NCI-H1092 treated with DMSO at 0.1 percent for 48 hours (cell line): ENCODE results near the gene ZFP90.
"Not testable (repeated sequence)": the region's sequence is repeated elsewhere in the genome, so short reads cannot be mapped to it uniquely, and the experiment has no call there.

Experiments used
- DNase-seq: peaks from one replicate; lab custom pipeline; 2025; lab: John Stamatoyannopoulos, UW

ZFP90 gene

DNA sequence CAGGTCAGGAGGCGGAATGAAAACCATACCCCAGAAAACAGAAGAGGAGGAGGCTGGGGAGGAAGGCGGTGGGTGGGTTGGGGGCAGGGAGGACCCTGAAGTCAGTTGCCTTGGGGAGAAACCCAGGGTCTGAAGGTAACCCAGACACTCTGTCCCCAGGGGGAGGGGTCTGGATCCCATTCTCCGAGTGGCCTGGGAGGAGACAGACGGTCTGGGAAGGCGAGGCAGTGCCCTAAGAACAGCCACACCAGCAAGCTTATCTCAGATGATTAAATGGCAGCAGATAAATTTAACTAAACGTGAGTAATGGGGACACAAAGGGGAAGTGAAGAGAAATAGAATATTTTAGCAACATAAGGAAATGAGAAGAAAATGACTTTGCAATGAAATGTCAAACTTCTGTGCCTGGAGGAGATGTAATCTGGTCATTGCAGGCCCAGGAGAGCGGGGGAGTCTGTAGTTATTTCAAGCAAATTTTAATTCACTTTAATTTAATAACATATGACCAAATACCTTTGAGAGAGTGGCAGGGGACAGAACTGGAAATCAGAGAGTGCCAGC lies 21.4 kb upstream of the ZFP90 start:
- DNase-seq, result no peak

DNA sequence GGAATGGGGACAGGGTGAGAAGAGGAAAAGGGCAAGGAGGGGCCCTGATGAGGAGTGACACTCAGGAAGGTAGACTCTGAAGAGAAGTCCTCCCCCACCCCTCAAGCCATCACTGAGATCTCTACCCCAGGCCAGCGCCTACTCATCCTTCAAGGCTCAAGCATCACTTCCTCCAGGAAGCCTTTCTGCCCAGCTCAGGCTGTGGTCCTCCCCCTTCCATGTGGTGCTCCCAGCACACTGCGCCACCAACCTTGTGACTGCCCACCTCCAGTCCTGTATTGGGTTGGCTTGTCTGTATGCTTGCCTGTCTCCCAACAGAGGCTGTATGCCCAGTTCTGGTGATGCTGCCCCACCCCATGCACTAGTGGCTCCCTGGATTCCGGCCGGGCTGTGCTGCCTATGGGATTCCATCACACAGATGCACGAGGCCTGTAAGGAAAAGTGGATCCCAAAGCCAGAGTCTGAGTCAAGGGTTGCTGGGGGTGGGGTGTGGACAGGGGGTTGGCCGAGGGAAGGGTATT lies 19.8 kb upstream of the ZFP90 start:
- no peak for DNase-seq

DNA sequence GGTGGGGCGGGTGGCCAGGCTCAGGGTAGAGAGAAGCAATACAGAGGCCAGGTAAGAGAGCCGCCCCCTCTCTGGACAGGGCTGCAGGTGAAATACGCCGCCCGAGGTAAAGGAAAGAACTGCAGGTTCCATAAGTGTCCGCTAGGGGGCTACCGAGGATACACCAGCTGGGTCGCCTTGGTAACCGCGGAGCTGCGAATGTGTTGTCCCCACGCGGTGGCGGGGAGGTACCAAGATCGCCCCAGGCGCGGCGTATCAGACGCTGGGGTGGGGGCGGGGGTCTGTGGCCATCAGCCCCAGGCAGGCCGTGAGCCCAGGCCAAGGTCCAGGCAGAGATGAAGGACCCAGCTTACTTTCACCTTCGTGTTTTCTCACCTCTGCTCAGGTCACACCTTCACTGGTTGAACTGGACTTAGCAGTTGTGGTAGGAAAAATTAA lies 18.4 kb upstream of the ZFP90 start:
- DNase-seq, result peak; percentile 90

DNA sequence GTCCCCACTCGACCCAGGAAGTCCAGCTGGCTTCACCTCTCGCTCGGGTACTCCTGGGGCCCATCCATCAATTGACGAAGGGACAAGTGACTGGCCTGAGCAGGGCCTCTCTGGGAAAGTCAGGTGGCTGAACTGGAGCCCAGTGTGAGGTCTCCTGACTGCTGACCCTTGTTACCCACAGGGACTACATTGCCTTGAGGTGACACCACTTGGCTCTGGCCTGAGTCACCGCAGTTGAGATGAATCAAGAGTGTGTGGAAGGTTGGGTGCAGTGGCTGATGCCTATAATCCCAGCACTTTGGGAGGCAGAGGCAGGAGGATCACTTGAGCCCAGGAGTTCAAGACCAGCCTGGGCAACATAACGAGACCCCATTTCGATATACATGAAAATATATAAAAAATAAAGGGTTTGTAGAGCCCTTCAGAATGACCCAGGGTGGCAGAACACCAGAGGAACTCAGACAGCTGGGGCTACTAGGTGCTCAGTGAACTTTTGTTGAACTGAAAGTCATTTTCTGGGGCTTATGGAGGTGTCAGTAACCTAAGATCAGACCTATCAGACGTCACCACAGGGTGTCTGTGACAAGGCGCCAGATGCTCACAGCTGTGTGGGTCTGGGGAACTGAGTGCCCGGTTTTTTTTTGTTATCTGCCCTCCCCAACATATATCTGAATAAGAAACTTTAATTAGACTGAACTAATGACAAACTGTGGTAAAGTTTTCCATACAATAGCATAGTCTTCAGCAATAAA lies 14.8 kb upstream of the ZFP90 start:
- no peak for DNase-seq

DNA sequence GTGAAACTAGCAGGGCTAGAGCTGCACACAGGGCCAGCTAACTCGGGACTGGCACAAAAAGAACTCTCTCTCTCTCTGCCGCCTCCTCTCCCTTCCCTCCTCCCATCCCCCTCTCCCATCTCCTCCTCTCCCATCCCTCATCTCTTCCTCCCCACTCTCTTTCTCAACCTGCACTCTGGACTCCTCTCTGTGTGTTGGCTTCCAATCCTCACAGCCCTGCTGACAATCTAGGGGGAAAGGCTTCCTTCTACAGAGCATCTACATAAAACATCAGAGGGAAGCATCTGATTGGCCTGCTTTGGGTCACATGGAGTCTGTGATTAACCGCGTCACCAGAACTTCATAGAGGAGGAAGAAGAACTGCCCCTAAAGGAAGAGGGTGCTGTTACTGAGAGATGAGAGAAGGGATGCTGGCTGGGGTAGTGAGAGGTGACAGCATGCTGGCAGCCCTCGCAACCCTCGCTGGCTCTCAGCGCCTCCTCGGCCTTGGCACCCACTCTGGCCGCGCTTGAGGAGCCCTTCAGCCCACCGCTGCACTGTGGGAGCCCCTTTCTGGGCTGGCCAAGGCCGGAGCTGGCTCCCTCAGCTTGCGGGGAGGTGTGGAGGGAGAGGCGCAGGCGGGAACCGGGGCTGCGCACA lies 12.8 kb upstream of the ZFP90 start:
- no peak for DNase-seq

DNA sequence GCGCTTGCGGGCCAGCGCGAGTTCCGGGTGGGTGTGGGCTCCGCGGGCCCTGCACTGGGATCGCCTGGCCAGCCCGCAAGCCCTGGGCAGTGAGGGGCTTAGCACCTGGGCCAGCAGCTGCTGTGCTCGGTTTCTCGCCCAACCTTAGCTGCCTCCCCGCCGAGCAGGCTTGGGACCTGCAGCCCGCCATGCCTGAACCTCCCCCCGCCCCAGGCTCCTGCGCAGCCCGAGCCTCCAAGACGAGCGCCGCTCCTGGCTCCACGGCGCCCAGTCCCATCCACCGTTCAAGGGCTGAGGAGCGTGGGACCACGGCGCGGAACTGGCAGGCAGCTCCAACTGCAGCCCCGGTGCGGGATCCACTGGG lies 12.3 kb upstream of the ZFP90 start:
- no peak for DNase-seq

DNA sequence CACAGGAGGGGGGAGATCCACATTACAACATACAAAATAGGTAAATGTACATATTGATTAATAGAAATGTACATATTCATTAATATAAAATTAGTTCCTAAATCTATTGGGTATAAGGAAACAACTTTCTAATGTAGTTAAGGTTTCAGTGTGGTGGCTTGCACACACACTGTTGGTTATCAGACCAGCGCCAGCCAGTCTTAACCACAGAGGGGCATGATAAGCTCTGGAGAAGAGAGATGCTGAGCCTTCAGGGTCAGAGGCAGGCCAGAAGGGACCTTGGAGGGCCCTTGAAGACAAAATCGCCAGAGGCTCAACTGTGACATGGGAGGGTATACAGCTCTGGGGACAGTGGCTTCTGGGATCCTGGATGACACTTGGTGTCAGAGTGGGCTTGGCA lies 10.9 kb upstream of the ZFP90 start:
- DNase-seq, result no peak

DNA sequence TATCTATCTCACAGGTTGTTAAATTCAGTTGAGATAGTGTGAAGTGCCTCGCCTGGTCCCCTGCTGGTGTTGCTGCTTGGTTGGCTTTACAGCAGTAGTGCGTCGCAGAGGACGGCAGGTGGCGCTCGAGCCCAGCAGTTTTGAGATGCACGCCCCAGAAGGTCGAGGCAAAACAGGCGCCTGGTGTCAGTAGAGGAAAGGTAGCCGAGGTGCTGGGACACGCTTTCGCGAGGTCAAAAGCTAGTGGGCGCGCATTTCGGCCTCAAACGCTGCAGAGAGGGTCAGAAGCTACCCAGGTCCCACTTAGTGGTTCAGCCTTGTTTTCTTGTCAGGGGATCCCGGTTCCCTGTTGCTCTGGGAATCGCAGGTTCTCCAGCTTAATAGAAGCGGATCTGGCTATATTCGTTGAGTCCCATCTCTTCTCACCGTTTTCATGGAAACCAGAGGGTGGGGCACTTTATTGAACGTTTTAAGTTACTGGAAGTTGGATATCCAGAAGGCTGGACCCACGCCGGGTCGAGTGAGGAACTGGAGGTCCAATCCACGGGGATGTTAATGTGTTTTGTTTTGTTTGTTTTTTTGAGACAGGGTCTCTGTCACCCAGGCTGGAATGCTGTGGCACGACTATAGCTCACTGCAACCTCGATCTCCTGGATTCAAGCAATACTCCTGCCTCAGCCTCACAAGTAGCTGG lies 10.3 kb upstream of the ZFP90 start:
- peak; percentile 94 for DNase-seq

DNA sequence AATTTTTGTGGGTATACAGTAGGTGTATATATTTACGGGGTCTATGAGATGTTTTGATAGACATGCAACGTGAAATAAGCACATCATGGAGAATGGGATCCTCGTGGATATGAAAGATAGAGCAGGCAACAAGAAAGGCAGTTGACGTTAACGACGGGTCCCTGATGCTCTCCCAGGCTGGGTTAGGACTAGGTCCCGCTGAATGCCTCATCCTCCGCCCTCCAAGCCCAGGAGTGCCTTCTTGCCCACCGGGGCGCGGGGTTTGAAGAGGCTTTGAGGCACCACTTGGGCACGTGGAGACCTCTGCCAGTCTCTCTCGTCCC lies 9.5 kb upstream of the ZFP90 start:
- peak; percentile 79 for DNase-seq

DNA sequence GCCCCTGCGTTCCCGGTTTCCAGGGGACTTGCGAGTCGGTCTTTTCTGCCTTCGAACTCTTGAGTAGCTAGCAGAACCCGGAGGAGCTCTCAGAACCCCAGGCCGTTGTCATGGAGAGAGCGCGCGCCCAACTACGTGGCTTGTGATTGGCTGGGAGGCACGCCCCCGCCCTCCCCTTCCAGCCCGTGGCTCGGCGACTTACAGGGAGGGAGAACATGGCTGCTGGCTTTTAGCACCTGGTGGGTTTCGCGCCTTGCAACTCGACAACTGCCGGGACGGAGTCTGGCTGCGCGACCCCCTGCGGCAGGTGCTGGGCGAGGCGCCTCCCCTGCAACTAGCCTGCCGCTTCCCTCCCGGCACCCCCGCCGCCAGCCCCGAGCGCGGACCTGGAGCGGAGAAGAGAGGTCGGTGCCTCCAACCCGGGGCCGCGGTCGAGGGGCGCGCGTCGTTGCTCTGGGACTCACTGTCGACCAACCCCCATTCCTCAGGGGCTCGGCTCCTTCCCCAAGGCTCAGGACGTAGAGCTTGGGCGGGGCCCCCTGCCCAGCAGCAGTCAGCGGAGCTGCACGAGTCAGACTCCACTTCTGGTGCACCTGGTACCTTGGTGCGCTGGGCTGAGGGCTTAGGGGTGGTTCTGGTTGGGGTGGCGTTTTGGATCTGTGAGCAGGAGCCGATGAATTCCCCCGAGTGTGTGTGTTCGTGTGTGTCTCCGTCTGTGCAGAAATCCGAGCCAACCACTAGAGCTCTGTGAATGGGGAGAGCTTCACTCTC lies 9.0 kb upstream of the ZFP90 start:
- DNase-seq, result peak; percentile 94

DNA sequence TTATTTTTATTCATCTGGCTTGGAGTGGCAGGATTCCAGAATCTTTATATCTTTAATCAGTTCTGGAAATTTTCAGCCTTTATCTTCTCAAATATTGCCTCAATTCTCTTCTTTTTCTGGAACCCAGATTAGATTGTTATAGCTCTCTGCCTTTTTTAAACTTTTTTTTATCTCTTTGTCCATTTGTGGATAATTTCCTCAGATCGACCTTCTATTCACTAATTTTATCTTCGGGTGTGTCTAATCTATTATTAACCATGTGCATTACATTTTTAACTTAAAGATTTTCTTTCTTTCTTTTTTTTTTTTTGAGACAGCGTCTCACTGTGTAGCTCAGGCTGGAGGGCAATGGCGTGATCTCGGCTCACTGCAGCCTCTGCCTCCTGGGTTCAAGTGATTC lies 5.2 kb upstream of the ZFP90 start:
- no peak for DNase-seq

DNA sequence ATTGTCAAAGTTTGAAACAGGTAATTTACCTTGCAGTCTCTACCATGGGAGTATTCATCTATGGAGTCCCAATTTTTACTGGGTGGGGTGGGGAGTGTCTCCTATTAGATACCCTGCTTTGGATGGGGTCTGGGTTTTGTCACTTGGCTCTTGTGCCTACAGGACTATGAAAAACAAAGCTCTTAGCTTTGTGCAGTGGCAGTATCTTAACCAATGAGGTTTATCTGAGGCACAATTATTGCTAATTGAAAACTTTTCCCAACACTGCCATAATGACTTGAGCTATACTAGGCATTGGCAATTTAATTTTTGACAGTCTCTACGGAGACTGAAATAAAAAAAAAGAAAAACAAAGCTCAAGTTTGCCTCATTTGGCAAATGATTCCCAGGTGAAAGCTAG lies 3.8 kb upstream of the ZFP90 start:
- DNase-seq, result no peak

DNA sequence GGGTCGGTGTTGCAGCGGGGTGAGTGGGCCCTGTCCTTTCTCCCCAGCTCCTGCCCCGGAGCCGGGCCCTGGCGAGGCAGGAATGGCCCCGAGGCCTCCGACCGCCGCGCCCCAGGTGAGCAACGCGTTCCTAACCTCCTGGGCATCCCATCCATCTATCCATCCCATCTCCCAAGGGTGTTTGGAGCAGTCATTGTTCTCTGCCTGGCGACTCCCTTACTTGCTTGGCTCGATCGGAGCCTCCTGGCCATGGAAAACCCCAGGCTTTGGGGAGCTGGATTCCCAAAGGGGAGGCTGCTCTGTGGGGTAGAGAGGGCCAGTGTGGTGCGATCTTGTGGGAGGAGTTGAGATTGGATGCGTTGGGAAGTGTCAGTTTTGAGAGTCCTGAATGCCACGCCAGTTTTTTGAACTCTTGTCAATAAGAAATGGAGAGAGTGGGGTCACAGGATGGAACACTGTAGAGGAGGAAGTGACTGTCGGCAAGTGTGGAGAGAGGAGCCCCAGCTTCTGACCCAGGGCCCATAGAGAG lies 684 bp downstream of the ZFP90 start:
- DNase-seq, result no peak

DNA sequence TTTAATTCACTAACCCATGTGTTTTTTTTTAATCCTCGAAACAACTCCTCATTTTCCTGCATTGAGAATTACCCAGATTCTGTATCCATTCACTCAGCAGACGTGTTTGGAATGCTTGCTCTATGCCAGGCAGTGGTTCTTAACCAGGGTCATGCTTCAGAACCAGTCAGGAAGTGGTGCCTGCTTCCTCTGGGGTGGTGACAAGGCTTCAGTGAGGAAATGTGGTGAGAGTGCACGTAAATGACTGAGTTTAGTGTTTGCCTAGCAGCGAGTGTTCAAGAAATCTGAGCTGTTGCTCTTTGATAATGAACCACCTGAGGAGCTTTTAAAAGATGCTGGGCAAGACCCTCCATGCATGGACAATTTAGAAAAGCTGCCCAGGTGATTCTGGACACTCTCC lies 9.9 kb downstream of the ZFP90 start:
- DNase-seq, result no peak

DNA sequence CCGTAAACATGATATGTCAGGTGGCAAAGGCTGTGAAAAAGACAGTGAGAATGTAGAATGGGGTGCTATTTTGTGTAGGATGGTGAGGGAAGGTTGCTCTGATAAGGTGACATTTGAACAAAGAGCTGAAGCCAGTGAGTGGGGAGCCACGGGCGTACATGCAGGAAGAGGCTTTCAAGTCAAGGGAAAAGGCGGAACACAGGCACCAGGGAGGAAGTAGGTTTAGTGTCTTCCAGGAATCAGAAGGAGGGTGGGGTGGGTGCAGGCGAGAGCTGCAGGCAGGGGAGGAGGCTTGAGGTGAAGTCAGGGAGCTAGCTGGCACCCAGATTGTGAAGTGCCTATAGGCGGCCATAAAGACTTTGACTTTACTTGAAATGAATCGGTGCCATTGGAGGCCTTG lies 14.1 kb downstream of the ZFP90 start:
- DNase-seq, result no peak

DNA sequence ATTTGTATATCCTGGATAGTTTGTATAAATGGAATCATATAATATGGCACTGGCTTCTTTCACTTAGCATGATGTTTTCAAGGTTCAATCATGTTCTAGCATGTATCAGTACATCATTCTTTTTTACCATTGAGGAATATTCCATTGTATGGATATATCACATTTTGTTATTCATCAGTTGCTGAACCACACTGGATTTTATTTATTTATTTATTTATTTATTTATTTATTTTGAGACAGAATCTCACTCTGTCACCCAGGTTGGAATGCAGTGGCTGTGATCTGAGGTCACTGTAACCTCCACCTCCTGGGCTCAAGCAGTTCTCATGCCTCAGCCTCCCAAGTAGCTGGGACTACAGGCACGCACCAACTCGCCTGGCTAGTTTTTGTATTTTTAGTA lies 21.2 kb downstream of the ZFP90 start:
- DNase-seq, result not testable (repeated sequence)

DNA sequence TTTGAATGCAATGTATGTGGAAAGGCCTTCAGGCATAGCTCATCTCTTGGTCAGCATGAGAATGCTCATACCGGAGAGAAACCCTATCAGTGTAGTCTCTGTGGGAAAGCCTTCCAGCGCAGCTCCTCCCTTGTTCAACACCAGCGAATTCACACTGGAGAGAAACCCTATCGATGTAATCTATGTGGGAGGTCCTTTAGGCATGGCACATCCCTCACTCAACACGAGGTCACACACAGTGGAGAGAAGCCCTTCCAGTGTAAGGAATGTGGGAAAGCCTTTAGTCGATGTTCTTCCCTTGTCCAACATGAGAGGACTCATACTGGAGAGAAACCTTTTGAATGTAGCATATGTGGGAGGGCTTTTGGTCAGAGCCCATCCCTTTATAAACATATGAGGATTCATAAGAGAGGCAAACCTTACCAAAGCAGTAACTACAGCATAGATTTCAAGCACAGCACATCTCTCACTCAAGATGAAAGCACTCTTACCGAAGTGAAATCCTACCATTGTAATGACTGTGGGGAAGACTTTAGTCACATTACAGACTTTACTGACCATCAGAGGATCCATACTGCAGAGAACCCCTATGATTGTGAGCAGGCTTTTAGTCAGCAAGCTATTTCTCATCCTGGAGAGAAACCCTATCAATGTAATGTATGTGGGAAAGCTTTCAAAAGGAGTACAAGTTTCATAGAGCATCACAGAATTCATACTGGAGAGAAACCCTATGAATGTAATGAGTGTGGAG lies 24.7 kb downstream of the ZFP90 start:
- no peak for DNase-seq

DNA sequence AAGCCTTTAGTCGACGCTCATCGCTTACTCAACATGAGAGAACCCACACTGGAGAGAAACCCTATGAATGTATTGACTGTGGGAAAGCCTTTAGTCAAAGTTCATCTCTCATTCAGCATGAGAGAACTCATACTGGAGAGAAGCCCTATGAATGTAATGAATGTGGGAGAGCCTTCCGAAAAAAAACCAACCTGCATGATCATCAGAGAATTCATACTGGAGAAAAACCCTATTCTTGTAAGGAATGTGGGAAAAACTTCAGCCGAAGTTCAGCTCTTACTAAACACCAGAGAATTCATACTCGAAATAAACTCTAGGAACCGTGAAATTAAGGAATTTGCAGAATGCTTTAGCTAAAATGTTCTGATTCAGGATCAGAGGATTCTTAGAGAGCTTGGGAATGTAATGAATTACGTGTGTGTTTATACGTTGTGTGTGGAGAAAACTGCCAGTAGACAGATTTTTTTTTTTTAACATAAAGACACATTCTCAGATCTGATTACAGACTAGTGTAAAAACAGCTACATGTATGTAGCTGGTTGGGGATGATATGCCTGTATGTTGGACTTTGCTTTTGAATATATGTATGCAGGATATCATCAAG lies 25.4 kb downstream of the ZFP90 start:
- peak; percentile 7 for DNase-seq

DNA sequence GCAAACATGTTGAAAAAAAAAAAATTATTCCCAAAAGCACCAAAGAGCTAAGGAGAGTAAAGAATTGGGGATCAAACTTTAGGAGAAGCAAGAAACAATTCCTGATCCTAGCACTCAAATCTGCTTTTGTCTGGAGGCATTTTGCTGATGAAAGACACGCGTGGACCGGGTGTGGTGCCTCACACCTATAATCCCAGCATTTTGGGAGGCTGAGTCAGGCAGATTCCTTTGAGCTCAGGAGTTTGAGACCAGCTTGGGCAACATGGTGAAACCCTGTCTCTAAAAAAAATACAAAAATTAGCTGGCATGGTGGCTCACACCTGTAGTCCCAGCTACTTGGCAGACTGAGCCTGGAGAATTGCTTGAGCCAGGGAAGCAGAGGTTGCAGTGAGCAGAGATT lies 35.4 kb downstream of the ZFP90 start:
- no peak for DNase-seq

DNA sequence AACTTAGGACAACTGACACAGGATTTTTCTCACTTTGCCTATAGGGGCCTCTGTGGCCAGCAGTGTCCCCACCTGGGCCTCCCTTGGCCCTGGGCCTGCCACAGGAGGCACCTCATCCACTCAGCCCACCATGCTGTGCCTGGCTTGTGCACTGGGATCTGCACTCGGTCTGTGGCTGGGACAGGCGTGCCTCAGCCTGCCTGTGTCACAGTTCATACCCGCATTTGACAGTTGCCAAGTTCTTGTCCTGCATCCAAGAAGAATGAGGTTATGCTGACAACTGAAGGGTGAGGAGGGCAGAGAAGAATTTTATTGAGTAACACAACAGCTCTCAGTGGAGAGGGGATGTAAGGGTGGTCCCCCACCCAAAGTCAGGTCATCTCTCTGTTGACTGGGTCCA lies 36.0 kb downstream of the ZFP90 start:
- DNase-seq, result no peak

DNA sequence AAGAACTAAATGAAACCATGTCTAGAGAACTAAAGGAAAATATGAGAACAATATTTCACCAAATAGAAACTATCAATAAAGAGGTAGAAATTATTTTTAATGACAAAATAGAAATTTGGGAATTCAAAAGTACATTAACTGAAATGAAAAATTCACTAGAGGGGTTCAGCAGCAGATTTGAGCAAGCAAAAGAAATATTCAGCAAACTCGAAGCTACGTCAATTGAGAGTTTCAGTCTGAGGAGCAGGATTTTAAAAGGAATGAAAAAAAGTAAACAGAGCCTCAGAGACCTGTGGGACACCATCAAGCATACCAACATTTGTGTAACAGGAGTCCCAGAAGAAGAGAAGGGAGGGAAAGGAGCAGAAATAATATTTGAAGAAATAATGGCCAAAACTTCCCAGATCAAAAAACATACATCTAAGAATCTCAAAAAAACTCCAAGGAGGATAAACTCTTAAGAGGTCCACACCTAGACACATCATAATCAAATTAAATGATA lies 38.3 kb downstream of the ZFP90 start:
- no peak for DNase-seq
